Stimulated activated naive CD8-positive, alpha-beta T cell treated with anti-CD3 and anti-CD28 coated beads, Interleukin-15, amount 100 ng/mL, for 72 hours (primary cell): ENCODE results near the gene CDH22.
A peak's percentile ranks its signal among the peaks of the same experiment; 100 is the strongest.

Experiments
- ATAC-seq: fragments of 150-1000 bp; cut with Tn5 transposase; 2 replicates; pipeline ENCODE4 v1.10.0; 2021; ENCODE audit warnings: mild to moderate bottlenecking, moderate library complexity
- DNase-seq, 2 donors: peaks; one replicate each; pipeline ENCODE4 v3.0.0; 2021 to 2022
- H3K27ac Mint-ChIP-seq, 2 donors: one replicate each; pipeline ENCODE4 v1.8.0; 2022; ENCODE audit warnings: mild to moderate bottlenecking in 2 of 2, mixed read lengths in 2 of 2, moderate library complexity in 2 of 2
- H3K27me3 Mint-ChIP-seq: one replicate; pipeline ENCODE4 v1.8.0; 2022; ENCODE audit warnings: mixed read lengths
- H3K4me1 Mint-ChIP-seq: one replicate; pipeline ENCODE4 v1.8.0; 2022; ENCODE audit warnings: mild to moderate bottlenecking, mixed read lengths
- H3K4me3 Mint-ChIP-seq, 2 donors: one replicate each; pipeline ENCODE4 v1.8.0; 2022; ENCODE audit warnings: mild to moderate bottlenecking in 2 of 2, mixed read lengths in 2 of 2, moderate library complexity in 1 of 2
- H3K9me3 Mint-ChIP-seq, 2 donors: one replicate each; pipeline ENCODE4 v1.8.0; 2022; ENCODE audit warnings: mixed read lengths in 2 of 2

CDH22 gene

DNA sequence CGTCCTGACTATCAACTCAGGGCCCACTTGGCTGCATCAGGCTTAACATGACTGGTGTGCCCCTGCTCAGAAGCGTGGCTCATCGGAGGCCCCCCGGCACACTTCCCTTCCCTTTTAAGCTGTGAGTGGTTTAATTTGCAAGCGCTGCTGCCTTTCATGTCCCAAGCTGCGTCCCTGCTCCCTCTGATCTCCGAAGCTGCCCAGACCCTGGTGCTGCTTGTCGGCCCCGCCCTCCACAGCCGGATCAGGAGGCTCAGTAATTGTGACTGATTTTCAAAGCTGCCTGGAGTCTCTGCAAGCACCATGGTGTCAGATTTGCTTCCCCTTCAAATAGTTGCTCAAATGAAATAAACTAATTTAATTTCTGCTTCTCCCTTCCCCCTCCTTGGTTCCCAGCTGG, 71.1 kb downstream of the CDH22 start:
- Mint-ChIP-seq H3K9me3 (no peaks in the 10 kb centered on the region), H3K27ac (no peak overlapping the region), H3K4me1 (no peaks in the 10 kb centered on the region), H3K4me3 (no peak overlapping the region), H3K27me3 (peaks cover 20% of the 10 kb centered on the region)
- ATAC-seq (no peak), DNase-seq (no peak)

DNA sequence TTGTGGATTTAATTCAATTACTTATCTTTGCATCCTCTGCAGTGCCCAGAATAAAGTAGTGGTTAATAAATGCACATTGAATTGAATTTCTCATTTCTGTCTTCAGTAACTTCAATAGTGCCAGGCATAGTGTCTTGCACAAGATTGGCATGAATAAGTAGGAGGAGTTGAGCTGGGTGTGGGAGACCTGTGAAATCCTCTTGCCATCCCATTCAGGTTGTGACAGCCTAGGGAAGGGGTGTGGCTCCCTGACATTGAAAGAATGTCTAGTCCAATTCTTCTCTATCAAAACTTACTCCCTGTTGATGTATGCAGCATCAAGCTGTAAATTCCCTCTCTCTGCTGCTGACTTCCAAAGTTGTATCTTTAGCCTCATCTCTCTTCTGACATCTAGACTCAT, 73.2 kb downstream of the CDH22 start:
- ATAC-seq (no peak), DNase-seq (no peak)
- H3K4me3 Mint-ChIP-seq, result no peak overlapping the region
- H3K9me3 Mint-ChIP-seq, result no peaks in the 10 kb centered on the region
- no peak overlapping the region for H3K27ac Mint-ChIP-seq
- no peaks in the 10 kb centered on the region for H3K4me1 Mint-ChIP-seq
- peaks cover 17% of the 10 kb centered on the region for H3K27me3 Mint-ChIP-seq

DNA sequence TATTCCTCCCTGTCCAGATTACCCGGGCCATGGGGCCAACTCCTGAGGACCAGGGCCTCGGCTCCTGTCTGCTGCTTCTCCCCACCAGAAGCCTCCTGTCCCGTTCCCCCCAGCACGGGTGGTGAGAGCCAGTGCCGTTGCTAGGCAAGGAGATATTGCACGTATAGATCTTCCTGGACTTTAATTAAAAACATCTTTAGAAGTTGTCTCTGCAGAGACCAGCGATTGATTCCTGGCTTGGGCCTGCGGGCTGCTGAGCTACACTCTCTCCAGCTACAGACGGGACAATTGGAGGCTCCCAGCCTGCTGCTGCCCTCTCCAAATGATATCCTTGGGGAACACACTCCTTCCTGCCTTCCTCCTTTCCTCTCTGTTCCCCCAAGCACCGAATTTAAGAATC, 74.6 kb downstream of the CDH22 start:
- Mint-ChIP-seq H3K4me3 (no peak overlapping the region), H3K27ac (no peak overlapping the region), H3K4me1 (no peaks in the 10 kb centered on the region), H3K9me3 (no peaks in the 10 kb centered on the region), H3K27me3 (peaks cover 22% of the 10 kb centered on the region)
- DNase-seq (no peak), ATAC-seq (no peak)

DNA sequence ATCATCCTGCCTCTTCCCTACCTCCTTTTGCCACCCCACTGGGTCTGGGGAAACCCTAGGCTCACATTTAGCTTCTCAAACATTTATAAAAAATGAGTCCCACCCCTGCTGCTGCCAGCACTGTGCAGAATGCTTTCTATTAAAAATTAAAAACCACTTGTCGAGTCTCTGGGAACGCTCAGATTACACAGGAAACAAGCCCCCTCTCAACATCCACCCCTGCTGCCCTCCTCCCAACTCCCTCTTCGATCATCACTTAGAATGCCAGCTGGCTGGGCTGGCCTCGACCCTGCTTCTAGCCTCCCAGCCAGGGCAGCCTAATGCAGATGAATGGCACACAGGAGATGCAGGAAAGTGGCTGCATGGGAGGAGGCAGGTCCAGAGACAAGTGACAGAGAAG, 75.8 kb downstream of the CDH22 start:
- H3K4me3 Mint-ChIP-seq, result no peak overlapping the region
- H3K27me3 Mint-ChIP-seq, result peaks cover 31% of the 10 kb centered on the region
- H3K27ac Mint-ChIP-seq, result no peak overlapping the region
- DNase-seq (no peak), ATAC-seq (no peak)
- no peaks in the 10 kb centered on the region for H3K4me1 Mint-ChIP-seq
- H3K9me3 Mint-ChIP-seq, result no peaks in the 10 kb centered on the region

DNA sequence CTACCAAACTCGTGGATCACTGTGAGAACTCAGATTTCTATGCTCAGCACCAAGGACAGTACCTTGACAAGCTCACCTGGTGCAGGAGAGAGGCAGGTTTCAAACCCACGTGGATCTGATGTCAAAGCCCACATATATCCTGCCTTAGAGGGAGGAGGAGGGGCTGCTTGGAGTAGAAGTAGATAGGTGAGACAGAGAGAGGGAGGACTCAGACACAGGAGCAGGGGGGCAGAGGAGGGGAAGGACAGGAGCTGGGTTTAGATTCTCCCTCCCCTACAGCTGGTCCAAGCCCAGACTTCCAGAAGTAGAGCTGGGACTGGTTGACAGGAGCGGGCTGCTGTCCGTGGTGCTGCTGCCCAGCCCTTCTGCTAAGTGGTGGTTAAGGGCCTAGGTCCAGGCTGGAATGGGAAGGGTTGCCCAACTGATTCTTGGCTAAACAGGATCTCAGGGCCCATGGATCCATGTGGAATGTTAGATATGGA, 77.5 kb downstream of the CDH22 start:
- Mint-ChIP-seq H3K9me3 (no peaks in the 10 kb centered on the region), H3K27me3 (peaks cover 48% of the 10 kb centered on the region), H3K27ac (no peak overlapping the region), H3K4me1 (no peaks in the 10 kb centered on the region), H3K4me3 (no peak overlapping the region)
- DNase-seq (no peak), ATAC-seq (no peak)

DNA sequence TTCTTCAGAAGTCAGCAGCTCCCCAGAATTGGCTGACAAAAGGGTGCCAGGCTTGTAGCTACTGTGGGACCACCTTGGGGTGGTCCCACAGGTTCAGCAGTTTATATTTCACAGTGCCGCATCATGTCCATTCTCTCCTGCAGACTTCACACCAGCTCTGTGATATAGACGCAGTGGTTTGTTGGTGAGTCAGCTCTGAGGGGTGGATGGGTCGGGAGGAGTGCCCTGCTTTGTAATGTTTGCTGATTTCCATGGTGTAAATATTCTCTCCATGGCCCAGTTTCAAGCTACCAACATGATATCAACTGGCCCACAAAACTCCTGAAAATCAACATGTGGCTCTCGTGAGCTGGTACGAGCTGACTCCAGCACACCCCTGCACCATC, 78.2 kb downstream of the CDH22 start:
- peaks cover 55% of the 10 kb centered on the region for H3K27me3 Mint-ChIP-seq
- DNase-seq (no peak), ATAC-seq (no peak)
- H3K27ac Mint-ChIP-seq, result no peak overlapping the region
- no peaks in the 10 kb centered on the region for H3K4me1 Mint-ChIP-seq
- no peaks in the 10 kb centered on the region for H3K9me3 Mint-ChIP-seq
- no peak overlapping the region for H3K4me3 Mint-ChIP-seq

DNA sequence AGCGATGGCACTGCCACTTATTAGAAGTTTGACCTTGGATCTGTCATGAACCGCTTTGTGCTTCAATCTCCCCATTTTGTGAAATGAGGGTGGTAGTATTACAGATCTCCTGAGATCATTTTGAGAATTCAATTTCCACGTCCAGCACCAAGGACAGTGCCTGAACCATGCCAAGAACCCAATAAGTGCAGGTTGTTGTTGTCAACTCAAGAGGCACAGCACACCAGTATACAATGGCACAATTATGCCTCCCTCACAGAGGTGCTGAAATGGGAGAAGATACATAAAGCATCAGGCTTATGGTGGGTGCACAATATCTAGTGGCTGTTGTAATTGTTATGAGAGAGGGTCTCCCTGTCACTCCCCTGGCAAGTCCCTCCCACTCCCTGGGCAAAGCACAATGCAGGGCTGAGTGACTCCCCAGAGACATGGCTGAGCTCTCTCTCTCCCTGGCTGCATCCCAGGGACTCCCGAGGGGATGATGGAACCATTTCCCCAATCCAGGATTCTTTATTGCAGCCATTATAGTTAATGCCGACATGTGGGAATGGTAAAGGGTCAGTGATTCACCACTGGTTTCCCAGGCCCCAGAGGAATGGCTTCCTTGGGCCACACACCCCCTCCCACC, 78.7 kb downstream of the CDH22 start:
- no peaks in the 10 kb centered on the region for H3K4me1 Mint-ChIP-seq
- no peak for DNase-seq
- ATAC-seq, result no peak
- H3K4me3 Mint-ChIP-seq, result no peak overlapping the region
- no peak overlapping the region for H3K27ac Mint-ChIP-seq
- peaks cover 60% of the 10 kb centered on the region for H3K27me3 Mint-ChIP-seq
- no peaks in the 10 kb centered on the region for H3K9me3 Mint-ChIP-seq

DNA sequence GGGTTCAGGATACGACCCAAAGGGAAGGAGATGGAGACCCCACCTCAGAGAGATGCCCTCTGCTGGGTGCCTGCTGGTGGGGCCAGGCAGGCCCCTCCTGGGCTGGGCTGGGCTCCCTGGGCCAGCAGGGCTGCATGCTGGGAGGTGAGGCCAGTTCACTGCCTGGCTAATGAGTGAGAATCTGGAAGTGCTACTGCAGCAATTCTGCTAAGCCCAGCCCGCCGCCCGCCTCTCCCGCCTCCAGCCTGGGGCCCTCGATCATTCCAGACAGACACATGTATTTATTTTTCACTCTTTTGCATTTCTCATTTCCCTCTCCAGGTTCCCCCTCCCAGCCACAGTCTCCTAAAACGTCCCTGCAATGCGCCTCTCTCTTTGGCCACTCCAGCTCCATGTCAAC, 79.6 kb downstream of the CDH22 start:
- ATAC-seq (no peak), DNase-seq (no peak)
- no peaks in the 10 kb centered on the region for H3K9me3 Mint-ChIP-seq
- no peak overlapping the region for H3K4me3 Mint-ChIP-seq
- no peak overlapping the region for H3K27ac Mint-ChIP-seq
- H3K4me1 Mint-ChIP-seq, result no peaks in the 10 kb centered on the region
- H3K27me3 Mint-ChIP-seq, result peaks cover 68% of the 10 kb centered on the region

DNA sequence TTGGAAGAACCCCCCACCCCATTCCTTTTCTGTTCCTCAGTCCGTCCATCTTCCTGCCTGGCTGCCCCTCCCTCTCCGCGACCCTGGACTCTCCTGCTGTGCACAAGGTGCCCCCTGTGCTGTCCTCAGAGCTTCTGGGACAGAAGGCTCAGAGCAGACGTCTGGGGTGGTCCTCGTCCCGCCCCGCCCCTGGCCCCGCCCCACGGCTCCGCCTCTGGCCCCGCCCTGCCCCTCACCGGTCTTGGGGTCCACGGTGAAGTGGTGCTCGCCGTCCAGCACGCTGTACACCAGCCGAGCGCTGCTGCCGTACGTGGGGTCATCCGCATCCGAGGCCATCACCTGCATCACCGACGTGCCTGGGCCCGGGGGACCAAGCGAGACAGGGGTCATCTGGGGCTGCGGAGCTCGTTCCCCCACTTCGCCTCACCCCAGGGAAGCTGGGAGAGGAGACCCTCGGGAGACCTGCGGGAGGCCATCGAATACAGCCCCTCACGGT, 81.0 kb downstream of the CDH22 start:
- Mint-ChIP-seq H3K4me1 (no peaks in the 10 kb centered on the region), H3K27me3 (peaks cover 68% of the 10 kb centered on the region), H3K4me3 (no peak overlapping the region), H3K27ac (peak overlapping the region in 1 of 2 donors; percentile 75), H3K9me3 (no peaks in the 10 kb centered on the region)
- ATAC-seq (no peak), DNase-seq (no peak)

DNA sequence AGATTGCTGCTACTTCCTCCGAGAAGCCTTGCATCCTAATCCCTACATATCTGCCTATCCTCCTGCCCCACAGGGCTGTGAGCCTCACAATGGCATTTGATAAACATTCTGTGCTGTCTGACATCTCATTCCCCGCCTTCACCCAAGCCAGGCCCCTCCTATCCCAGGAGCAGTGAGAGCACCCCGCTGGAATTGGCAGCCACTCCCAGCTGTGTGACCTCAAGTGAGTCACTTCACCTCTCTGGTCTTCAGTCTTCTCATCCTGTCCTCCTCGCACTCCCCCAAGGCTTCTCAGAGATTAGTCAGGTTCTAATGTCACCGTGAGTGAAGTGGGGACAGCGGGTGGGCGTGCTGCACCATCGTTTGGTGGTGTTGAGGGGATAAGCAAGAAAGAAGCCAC, 81.7 kb downstream of the CDH22 start:
- no peak overlapping the region for H3K27ac Mint-ChIP-seq
- no peak for ATAC-seq
- no peak for DNase-seq
- no peaks in the 10 kb centered on the region for H3K4me1 Mint-ChIP-seq
- peaks cover 61% of the 10 kb centered on the region for H3K27me3 Mint-ChIP-seq
- H3K4me3 Mint-ChIP-seq, result no peak overlapping the region
- no peaks in the 10 kb centered on the region for H3K9me3 Mint-ChIP-seq

DNA sequence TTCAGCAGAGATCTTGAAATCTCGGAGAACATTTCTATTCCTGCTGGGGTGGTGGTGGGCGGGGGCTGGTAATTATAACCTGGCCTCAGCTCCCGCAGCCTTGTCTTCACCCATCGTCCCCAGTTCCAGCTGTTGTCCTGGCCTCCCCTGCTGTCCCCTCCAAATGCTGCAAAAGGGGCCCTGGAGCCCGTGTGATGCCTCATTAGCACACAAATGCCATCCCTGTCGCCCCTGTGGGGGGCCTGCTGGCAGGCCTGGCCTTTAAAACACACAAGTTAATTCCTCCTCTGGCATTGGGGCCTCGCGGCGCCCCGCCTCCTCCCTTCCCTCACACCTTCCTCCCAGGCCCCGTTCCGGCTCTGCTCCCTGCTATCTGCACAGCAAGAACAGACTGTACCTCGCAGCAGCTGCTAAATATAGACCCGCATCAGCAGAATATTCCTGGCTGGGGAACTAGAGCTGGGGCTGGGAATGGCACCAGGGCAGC, 85.7 kb downstream of the CDH22 start:
- DNase-seq (no peak), ATAC-seq (no peak)
- peaks cover 55% of the 10 kb centered on the region for H3K27me3 Mint-ChIP-seq
- no peaks in the 10 kb centered on the region for H3K9me3 Mint-ChIP-seq
- no peak overlapping the region for H3K4me3 Mint-ChIP-seq
- H3K27ac Mint-ChIP-seq, result no peak overlapping the region
- no peaks in the 10 kb centered on the region for H3K4me1 Mint-ChIP-seq

DNA sequence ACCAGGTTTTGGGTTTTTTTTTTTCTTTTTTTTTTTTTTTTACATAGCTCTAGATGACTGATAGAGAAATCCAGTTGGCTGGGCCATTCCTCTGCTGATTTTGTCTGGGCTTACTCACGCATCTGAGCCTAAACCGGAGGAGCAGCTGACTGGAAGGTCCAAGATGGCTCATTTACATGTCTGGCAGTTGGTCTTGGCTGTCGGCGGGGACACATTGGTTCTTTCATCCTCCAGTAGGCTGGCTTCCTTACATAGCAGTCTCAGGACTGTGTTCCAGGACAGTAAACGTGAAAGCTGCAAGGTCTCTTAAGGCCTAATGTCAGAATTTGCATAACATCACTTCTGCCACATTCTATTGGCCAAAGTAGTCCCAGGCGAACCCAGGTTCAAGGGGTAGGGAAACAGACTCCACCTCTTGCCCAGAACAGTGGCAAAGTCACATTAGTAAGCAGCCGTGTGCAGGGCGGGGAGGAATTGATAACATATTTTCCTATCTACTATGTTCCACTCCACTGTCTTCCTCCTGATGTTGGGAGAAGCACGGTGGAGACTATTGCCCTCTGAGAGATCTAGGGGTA, 87.0 kb downstream of the CDH22 start:
- peaks cover 42% of the 10 kb centered on the region for H3K27me3 Mint-ChIP-seq
- no peaks in the 10 kb centered on the region for H3K9me3 Mint-ChIP-seq
- ATAC-seq, result no peak
- no peak for DNase-seq
- H3K4me1 Mint-ChIP-seq, result no peaks in the 10 kb centered on the region
- H3K4me3 Mint-ChIP-seq, result no peak overlapping the region
- no peak overlapping the region for H3K27ac Mint-ChIP-seq

DNA sequence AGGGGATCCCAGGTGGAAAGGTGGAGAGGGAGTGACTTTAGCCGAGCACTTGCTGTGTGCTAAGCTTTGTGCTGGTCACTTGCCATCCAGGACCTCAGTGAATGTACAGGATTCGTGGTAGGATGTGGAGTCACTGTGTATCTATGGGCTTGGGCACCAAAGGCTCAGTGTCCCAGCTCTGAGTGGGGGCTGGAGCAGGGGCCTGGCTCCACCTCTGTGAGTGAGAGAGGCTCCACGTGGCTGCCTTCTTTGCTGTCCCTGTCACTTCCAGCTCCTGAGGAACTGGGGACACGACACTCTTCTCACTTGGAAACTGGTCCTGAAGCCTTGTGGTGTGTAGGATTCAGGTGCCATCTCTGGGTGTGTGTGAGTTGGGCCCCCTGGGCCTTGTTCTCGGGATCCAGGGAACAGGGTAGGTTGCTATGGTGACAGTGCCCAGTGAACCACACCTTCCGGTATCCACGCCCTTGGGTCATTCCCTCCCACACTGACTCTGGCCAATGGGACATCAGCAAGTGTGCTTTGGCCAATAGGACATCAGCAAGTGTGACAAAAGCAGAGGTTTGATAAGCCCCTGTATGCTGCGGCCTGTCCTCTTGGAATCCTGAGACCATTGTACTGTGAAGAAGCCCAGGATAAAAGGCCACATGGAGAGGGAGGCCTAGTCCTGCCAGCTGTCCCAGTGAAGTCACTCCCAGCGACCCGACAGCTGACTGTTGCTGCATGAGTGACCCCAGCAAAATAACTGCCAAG, 87.7 kb downstream of the CDH22 start:
- Mint-ChIP-seq H3K9me3 (no peaks in the 10 kb centered on the region), H3K27me3 (peaks cover 35% of the 10 kb centered on the region), H3K4me1 (no peaks in the 10 kb centered on the region), H3K27ac (no peak overlapping the region), H3K4me3 (no peak overlapping the region)
- DNase-seq (no peak), ATAC-seq (no peak)

DNA sequence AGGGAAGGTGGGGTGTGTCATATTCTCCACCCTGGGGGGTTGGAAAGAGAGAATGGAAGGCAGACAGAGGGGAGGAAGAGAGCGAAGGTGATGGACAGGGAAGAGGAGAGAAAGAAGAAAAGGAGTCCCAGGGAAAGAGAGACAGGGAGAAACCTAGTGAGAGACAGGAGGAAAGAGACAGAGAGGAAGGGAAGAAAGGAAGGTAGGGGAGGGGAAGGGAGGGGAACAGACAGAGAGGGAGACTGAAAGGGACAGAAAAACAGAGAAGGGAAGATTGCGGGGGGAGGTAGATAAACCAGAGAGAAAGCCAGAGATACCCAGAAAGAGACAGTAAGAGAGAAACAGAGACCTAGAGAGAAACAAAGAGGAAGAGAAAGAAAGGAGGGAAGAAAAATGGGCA, 88.4 kb downstream of the CDH22 start:
- no peak for ATAC-seq
- H3K9me3 Mint-ChIP-seq, result no peaks in the 10 kb centered on the region
- peak overlapping the region; percentile 37 to 75 for H3K27ac Mint-ChIP-seq

DNA sequence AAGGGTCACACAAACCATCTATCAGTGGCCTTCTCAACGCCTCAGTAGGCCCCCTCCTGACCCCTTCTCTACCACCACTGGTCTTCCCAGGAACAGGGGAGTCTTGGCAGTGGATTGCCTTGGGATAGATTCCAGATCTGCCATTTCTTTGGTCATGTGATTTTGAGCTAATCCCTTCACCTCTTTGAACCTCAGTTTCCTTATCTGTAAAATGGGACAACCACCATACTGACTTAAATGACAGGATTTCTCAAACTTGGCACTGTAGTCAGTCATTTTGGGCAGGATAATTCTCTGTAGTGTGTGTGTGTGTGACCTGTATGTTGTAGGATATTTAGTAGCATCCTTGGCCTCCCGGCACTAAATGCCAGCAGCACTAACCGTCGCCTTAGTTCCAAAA, 89.1 kb downstream of the CDH22 start:
- no peak overlapping the region for H3K27ac Mint-ChIP-seq
- no peaks in the 10 kb centered on the region for H3K4me1 Mint-ChIP-seq
- H3K9me3 Mint-ChIP-seq, result no peaks in the 10 kb centered on the region
- H3K4me3 Mint-ChIP-seq, result no peak overlapping the region
- DNase-seq (no peak), ATAC-seq (no peak)
- peaks cover 22% of the 10 kb centered on the region for H3K27me3 Mint-ChIP-seq

More for the DNA sequence above, 88.4 kb downstream of the CDH22 start:
- peaks cover 29% of the 10 kb centered on the region for H3K27me3 Mint-ChIP-seq
- no peaks in the 10 kb centered on the region for H3K4me1 Mint-ChIP-seq
- no peak overlapping the region for H3K4me3 Mint-ChIP-seq
- DNase-seq, result no peak

DNA sequence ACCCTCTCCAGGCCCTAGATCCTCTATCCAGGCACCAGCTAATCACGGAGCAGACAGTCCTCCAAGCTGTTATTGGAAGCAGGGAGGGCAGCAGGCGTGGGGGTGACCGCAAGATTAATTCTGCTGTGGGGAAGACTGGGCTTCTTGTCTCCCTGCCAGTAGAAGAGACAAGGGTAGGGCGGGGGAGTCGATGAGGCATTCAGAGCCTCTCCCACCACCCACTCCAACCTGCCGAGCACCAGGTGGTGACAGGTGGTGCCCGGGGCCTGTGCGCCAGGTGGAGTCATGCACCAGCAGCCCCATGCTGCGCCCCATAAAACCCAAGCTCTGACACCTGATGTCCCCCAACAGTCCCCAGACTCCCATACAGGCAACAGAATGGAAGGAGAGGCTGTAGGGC, 89.6 kb downstream of the CDH22 start:
- Mint-ChIP-seq H3K27ac (no peak overlapping the region), H3K27me3 (peaks cover 23% of the 10 kb centered on the region), H3K9me3 (no peaks in the 10 kb centered on the region), H3K4me3 (no peak overlapping the region), H3K4me1 (no peaks in the 10 kb centered on the region)
- ATAC-seq (no peak), DNase-seq (no peak)
